Nephron (organoid): ENCODE data around the gene IMMT.
A peak's percentile ranks its signal among the peaks of the same experiment; 100 is the strongest.

Experiments used
- H3K27ac Mint-ChIP-seq, 3 experiments: 2 replicates each; pipeline ENCODE4 v1.8.0; 2020; ENCODE audit warnings: mixed read lengths in 3 of 3, mild to moderate bottlenecking in 2 of 3, moderate library complexity in 1 of 3
- H3K27me3 Mint-ChIP-seq: 2 replicates; pipeline ENCODE4 v1.8.0; 2021; ENCODE audit warnings: low read depth, mild to moderate bottlenecking, moderate library complexity, mixed read lengths
- H3K36me3 Mint-ChIP-seq: 2 replicates; pipeline ENCODE4 v1.8.0; 2020; ENCODE audit warnings: low read depth, mixed read lengths
- H3K4me1 Mint-ChIP-seq: 2 replicates; pipeline ENCODE4 v1.8.0; 2020; ENCODE audit warnings: mixed read lengths
- H3K4me3 Mint-ChIP-seq, 3 experiments: 2 replicates each; pipeline ENCODE4 v1.8.0; 2020; ENCODE audit warnings: mild to moderate bottlenecking in 3 of 3, mixed read lengths in 3 of 3, moderate library complexity in 2 of 3
- H3K9me3 Mint-ChIP-seq: 2 replicates; pipeline ENCODE4 v1.8.0; 2020; ENCODE audit warnings: mixed read lengths
- CTCF ChIP-seq, 3 experiments: fragments of 200-600 bp; sonication (generic); IDR thresholded peaks; one replicate each; pipeline ENCODE4 v1.5.0; 2021; ENCODE audit warnings: antibody characterized with exemption in 3 of 3; ENCODE audit not compliant: unreplicated experiment in 3 of 3

The IMMT gene

GRCh38 chr2:86211033-86211795 is 16.0 kb upstream of the IMMT start:
- Mint-ChIP-seq H3K36me3 (peaks cover 62% of the 10 kb centered on the region), H3K4me3 (no peak overlapping the region), H3K27me3 (no peaks in the 10 kb centered on the region), H3K27ac (no peak overlapping the region), H3K4me1 (peaks cover 8% of the 10 kb centered on the region), H3K9me3 (no peaks in the 10 kb centered on the region)
- TF ChIP-seq CTCF (IDR thresholded peaks at IDR 0.05; ENCODE audit: unreplicated experiment in 3 of 3), result no peak

- Mint-ChIP-seq H3K4me1 (peaks cover 25% of the 10 kb centered on the region), H3K27me3 (no peaks in the 10 kb centered on the region), H3K4me3 (no peak overlapping the region), H3K27ac (no peak overlapping the region), H3K9me3 (no peaks in the 10 kb centered on the region), H3K36me3 (peaks cover 20% of the 10 kb centered on the region)
- no peak for TF ChIP-seq CTCF (IDR thresholded peaks at IDR 0.05; ENCODE audit: unreplicated experiment in 3 of 3)
Measured at GRCh38 chr2:86204458-86204857, 9.2 kb upstream of the IMMT start.

- H3K4me1 Mint-ChIP-seq, result peaks cover 29% of the 10 kb centered on the region
- H3K4me3 Mint-ChIP-seq, result no peak overlapping the region
- H3K36me3 Mint-ChIP-seq, result peaks cover 14% of the 10 kb centered on the region
- H3K27ac Mint-ChIP-seq, result no peak overlapping the region
- no peak for TF ChIP-seq CTCF (IDR thresholded peaks at IDR 0.05; ENCODE audit: unreplicated experiment in 3 of 3)
- no peaks in the 10 kb centered on the region for H3K27me3 Mint-ChIP-seq
- no peaks in the 10 kb centered on the region for H3K9me3 Mint-ChIP-seq
Measured at GRCh38 chr2:86203614-86204013, 8.4 kb upstream of the IMMT start.

- Mint-ChIP-seq H3K4me3 (peak overlapping the region in 1 of 3 experiments; percentile 17), H3K36me3 (peaks cover 11% of the 10 kb centered on the region), H3K27me3 (no peaks in the 10 kb centered on the region), H3K9me3 (no peaks in the 10 kb centered on the region), H3K4me1 (peaks cover 29% of the 10 kb centered on the region), H3K27ac (no peak overlapping the region)
- TF ChIP-seq CTCF (IDR thresholded peaks at IDR 0.05; ENCODE audit: unreplicated experiment in 3 of 3), result no peak
Measured at GRCh38 chr2:86202702-86203101, 7.4 kb upstream of the IMMT start.

- H3K27me3 Mint-ChIP-seq, result no peaks in the 10 kb centered on the region
Measured at GRCh38 chr2:86202336-86202692, 7.1 kb upstream of the IMMT start.

More at GRCh38 chr2:86202336-86202692, 7.1 kb upstream of the IMMT start:
- Mint-ChIP-seq H3K4me3 (peak overlapping the region; percentile 69 to 79 (median 74)), H3K36me3 (peaks cover 9% of the 10 kb centered on the region), H3K9me3 (no peaks in the 10 kb centered on the region), H3K4me1 (peaks cover 29% of the 10 kb centered on the region), H3K27ac (peak overlapping the region; percentile 40 to 43 (median 40))
- no peak for TF ChIP-seq CTCF (IDR thresholded peaks at IDR 0.05; ENCODE audit: unreplicated experiment in 3 of 3)
